NCI-H748 (cell line): ENCODE measurements around the gene CHAMP1.
A peak's percentile ranks its signal among the peaks of the same experiment; 100 is the strongest.
"Not testable (repeated sequence)": the region's sequence is repeated elsewhere in the genome, so short reads cannot be mapped to it uniquely, and the experiment has no call there.

Source experiments
- DNase-seq: peaks from one replicate; lab custom pipeline; 2025; ENCODE audit not compliant: unreplicated experiment; lab: John Stamatoyannopoulos, UW

Gene CHAMP1

GRCh38 chr13:114333881-114334280 is 19.6 kb downstream of the CHAMP1 start:
- DNase-seq: peak; percentile 47

GRCh38 chr13:114334305-114335053 is 20.2 kb downstream of the CHAMP1 start:
- no peak for DNase-seq

- not testable (repeated sequence) for DNase-seq
Measured at GRCh38 chr13:114336457-114336856, 22.2 kb downstream of the CHAMP1 start.

- no peak for DNase-seq
Measured at GRCh38 chr13:114338959-114339358, 24.7 kb downstream of the CHAMP1 start.

DNA sequence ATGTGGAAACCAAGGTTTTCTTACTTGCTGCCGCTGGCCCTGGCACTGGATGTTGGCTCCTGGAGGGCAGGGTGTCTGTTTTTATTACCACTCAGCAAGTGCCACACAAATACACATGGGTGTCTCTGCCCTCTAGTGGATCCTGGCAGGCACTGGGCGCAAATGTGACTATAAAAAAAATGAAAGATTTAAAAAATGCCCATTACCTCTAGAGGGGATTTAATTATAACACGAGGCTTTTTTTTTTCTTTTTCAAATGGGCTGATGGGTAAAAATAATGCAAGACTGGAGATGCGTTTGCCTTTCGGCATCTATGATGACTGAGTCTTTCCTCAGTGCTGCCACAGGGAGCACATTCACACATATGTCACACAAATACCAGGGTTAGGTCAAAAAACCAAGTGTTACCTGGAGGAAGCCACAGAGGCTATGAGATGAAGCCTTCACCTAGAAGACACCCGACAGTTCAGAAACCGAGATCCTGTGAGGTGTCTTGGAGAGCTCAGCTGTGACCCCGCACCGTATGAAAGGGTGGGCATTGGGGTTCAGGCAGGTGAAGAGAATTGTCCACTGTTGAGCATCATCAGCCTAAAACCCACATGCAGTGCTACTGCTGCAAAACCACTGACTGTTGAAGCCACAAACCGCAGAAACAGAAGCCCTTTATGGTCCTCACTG is 25.7 kb downstream of the CHAMP1 start:
- peak; percentile 66 for DNase-seq

DNA sequence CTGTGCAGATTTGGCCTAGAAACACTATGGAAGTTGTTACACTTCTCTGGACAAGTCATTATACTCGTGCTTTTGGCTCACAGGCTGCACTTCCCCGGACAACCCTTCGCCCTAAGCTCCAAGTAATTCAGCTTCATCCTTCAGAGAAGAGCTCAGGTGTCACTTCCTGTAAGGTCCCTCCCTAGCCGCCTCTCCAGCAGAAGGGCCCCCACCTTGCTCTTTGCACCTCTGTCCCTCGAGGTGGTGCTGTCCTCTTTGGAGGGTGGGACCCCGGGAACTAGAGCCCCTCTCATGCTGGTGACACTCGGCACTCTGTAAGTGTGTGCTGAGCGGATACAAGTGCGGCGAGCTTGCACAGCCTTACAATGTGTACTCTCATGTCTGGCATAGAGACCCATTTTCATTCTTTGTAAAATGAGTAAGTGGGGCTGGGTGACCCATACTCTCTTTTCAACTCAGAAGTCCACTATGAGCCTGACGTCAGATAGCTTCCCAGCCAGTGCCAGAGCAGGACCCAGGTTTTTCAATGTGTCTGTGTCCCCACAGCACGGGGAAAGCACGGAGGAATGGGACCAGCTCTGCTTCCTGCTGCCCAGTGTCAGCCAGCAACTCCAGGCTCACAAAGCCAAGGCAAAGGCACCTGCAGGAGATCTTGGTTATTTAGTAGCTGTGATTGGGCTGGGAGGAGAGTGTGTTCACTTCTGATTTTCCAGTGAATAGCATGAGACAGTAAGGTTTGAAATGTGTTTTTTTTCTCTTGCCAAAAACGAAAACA is 26.9 kb downstream of the CHAMP1 start:
- DNase-seq: no peak

DNA sequence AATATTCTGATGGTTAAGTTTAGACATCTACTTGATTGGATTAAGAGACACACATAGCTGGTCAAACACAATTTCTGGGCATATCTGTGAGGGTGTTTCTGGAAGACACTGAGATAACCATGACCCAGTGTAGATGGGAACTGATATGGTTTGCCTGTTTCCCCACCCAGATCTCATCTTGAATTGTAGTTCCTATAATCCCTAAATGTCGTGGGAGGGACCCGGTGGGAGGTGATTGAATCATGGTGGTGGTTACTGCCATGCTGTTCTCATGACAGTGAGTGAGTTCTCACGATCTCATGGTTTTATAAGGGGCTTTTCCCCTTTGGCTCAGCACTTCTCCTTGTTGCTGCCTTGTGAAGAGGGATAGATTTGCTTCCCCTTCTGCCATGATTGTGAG is 33.0 kb downstream of the CHAMP1 start:
- not testable (repeated sequence) for DNase-seq

DNA sequence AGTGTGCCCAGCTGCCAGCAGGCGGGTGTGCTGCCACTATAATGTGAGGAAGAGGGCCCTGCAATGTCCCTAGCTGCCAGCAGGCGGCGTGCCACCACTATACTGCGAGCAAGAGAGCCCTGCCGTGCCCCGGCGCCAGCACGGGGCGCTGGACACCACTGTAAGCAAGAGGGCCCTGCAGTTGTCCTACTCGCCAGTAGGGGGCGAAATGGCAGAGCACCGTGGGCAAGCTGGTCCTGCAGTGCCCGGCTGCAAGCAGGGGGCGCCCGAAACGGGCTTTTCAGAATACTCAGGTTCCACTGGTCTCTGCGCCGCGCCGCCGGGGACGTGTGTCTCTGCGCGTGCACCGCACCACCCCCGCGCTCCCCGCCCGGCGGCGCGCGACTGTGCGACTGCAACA is 38.5 kb downstream of the CHAMP1 start:
- DNase-seq: peak; percentile 74

GRCh38 chr13:114353382-114353781 is 39.1 kb downstream of the CHAMP1 start:
- DNase-seq: not testable (repeated sequence)
